BE2C (cell line): ENCODE measurements around the gene RANBP3L.

Experiments used
- DNase-seq: peaks from one replicate; pipeline ENCODE4 v3.0.0-alpha.2; 2020
- H3K27me3 ChIP-seq: fragments of 250-450 bp; sonication (Bioruptor Pico); 2 replicates; pipeline ENCODE4 v1.5.1; 2020; ENCODE audit warnings: mild to moderate bottlenecking
- H3K36me3 ChIP-seq: fragments of 250-450 bp; sonication (Bioruptor Pico); 2 replicates; pipeline ENCODE4 v1.5.1; 2020; ENCODE audit warnings: mild to moderate bottlenecking
- H3K4me1 ChIP-seq: fragments of 250-450 bp; sonication (Bioruptor Pico); 2 replicates; pipeline ENCODE4 v1.5.1; 2020
- H3K4me3 ChIP-seq: 2 replicates; pipeline ENCODE4 v1.5.1; 2011; ENCODE audit warnings: low read depth, low read length
- H3K9me3 ChIP-seq: fragments of 250-450 bp; sonication (Bioruptor Pico); 2 replicates; pipeline ENCODE4 v1.5.1; 2020
- TF ChIP-seq, protein P1 (sequence below): IDR thresholded peaks from 2 replicates; pipeline ENCODE4 v1.5.1; 2012; ENCODE audit warnings: mild to moderate bottlenecking, low read depth, low read length

The RANBP3L gene

DNA sequence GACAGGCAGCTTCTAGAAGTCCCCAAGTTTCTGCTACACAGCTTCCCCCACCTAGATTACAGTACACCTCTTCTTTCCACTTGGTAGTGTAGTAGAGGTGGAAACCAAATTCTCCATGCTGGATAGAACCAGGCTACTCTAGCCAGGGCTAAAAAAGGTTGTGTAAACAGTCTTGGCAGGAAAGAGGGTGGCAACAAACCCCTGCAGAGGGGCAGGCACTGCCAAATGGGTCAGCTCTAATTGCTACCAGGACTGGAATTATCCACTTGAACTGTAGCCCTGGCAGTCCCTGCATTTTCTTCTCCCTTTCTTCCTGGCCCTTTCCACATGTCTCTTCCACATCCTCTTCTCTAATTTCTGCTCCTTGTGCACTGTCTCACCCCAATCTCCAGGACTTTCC lies 24.8 kb downstream of the RANBP3L start:
- H3K4me1 ChIP-seq = no peaks in the 10 kb centered on the region
- DNase-seq = no peak

DNA sequence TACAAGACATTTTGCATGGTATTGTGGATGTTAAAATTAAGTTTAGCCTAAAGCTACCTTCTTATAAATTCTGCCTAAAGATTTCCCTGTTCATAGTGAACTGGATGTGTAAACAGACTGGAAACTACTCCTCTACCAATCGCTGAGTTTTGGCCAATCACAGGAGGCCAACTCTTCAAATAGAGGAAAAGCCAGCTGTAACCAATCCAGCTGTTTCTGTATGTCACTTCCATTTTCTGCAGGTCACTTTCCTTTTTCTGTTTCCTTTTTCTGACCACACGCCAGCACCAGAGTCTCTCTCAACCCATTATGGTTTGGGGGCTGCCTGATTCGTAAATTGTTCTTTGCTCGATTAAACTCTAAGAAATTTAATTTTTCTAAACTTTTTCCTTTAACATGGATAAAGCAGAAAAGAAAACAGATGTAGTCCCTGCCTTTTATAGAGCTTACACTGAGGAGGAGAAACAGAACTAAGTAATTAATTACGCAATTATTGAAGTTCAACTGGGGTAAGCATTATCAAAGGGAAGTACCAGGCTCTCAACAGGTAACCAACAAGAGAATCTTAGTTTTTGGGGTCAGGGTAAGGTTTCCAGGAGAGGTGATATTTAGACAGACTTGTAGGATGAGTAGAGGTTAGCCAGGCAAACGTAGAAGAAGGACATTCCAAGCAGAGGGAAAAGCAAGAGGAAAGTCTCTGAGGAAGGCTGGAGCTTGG lies 27.7 kb downstream of the RANBP3L start:
- TF ChIP-seq, protein P1, sequence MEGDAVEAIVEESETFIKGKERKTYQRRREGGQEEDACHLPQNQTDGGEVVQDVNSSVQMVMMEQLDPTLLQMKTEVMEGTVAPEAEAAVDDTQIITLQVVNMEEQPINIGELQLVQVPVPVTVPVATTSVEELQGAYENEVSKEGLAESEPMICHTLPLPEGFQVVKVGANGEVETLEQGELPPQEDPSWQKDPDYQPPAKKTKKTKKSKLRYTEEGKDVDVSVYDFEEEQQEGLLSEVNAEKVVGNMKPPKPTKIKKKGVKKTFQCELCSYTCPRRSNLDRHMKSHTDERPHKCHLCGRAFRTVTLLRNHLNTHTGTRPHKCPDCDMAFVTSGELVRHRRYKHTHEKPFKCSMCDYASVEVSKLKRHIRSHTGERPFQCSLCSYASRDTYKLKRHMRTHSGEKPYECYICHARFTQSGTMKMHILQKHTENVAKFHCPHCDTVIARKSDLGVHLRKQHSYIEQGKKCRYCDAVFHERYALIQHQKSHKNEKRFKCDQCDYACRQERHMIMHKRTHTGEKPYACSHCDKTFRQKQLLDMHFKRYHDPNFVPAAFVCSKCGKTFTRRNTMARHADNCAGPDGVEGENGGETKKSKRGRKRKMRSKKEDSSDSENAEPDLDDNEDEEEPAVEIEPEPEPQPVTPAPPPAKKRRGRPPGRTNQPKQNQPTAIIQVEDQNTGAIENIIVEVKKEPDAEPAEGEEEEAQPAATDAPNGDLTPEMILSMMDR = no peak
- Histone ChIP-seq H3K4me1 (no peaks in the 10 kb centered on the region), H3K4me3 (no peak overlapping the region), H3K27me3 (peaks cover 8% of the 10 kb centered on the region; the same call in 1 of the 2 replicates), H3K36me3 (no peaks in the 10 kb centered on the region), H3K9me3 (no peaks in the 10 kb centered on the region)
- DNase-seq = no peak

More for the DNA sequence above, 24.8 kb downstream of the RANBP3L start:
- Histone ChIP-seq H3K36me3 (no peaks in the 10 kb centered on the region), H3K9me3 (no peaks in the 10 kb centered on the region), H3K27me3 (peaks cover 4% of the 10 kb centered on the region; the same call in 1 of the 2 replicates), H3K4me3 (no peak overlapping the region)
- TF ChIP-seq, protein P1 = no peak

DNA sequence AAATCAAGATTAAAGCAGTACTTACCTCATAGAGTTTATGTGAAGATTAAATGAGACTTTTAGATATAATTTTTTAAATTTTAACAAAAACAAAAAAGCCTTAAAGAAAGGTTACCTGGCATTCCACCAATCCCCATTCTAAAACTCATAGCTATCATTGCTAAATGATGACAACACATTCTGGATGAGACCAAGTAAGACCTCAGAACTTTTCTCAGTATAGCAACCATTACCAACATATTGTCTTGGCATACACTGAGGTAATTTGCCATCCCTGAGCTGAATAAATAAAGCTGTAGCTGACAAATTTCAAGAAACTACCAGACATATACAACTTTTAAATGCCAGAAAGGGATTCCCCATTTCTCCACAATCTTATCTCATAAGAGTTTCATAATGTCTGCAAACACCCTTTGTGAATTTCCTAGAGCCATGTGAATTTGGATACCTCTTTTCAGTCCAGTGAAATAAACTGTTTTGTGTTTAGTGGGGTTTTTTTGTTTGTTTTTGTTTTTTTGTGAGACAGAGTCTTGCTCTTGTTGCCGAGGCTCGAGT lies 29.5 kb downstream of the RANBP3L start:
- peaks cover 8% of the 10 kb centered on the region; the same call in 1 of the 2 replicates for H3K27me3 ChIP-seq
- no peak for DNase-seq
- no peaks in the 10 kb centered on the region for H3K4me1 ChIP-seq
- TF ChIP-seq, protein P1 = no peak
- no peaks in the 10 kb centered on the region for H3K9me3 ChIP-seq
- no peaks in the 10 kb centered on the region for H3K36me3 ChIP-seq
- no peak overlapping the region for H3K4me3 ChIP-seq

DNA sequence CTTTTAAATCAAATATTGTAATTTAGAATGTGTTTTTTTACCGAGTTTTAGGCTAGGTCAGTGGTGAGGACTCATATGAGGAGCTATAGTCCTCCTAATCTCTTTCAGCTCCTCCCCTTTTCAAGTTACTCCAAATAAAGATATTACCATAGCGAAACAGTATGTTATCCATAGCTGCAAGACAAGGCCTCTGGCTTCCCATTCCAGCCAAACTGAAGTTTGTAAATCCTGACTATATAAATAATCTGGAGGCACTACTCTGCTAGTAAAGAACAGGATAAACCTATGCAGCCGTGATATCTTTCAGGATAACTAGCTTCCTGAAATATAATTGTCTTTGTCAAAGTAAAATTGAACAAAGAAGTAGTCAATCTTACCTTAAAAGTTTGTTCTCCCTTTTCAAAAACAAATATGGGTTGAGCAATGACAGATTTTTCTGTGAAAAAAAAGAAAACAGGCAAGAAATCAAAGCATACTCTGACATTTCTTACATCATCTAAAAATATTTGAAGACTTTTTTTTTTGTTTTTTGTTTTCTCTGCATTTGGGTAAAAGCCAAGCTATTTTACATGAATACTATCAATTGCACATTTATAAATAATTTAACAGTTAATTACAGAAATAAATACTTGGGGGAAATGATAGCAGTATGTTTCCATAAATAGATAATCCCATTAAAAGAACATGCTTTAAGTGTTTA lies 30.7 kb downstream of the RANBP3L start:
- no peak for DNase-seq
- TF ChIP-seq, protein P1 = no peak
- no peaks in the 10 kb centered on the region for H3K9me3 ChIP-seq
- H3K4me3 ChIP-seq = no peak overlapping the region
- no peaks in the 10 kb centered on the region for H3K4me1 ChIP-seq
- no peaks in the 10 kb centered on the region for H3K36me3 ChIP-seq
- peaks cover 8% of the 10 kb centered on the region; the same call in 1 of the 2 replicates for H3K27me3 ChIP-seq

DNA sequence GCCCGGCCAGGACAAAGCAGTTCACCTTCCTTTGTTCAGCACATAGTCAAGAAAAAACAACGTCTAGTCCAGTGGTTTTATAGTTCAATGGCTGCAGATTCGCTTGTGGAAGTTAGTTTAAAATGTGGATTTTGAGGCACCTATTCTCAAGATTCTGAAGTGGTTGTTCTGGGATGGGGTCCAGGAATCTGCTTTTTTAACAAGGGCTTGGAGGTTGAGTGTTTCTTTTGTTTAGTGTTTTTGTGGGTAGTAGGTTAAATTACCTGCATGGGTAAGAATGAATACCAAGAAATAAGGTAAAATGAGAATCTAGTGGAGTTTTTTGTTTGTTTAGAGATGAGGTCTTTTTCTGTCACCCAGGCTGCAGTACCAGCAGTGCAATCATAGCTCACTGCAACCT lies 31.5 kb downstream of the RANBP3L start:
- Histone ChIP-seq H3K4me1 (no peaks in the 10 kb centered on the region), H3K9me3 (no peaks in the 10 kb centered on the region), H3K27me3 (peaks cover 8% of the 10 kb centered on the region; the same call in 1 of the 2 replicates), H3K36me3 (no peaks in the 10 kb centered on the region), H3K4me3 (no peak overlapping the region)
- TF ChIP-seq, protein P1 = no peak
- no peak for DNase-seq
